GM23248 (cell line): ENCODE results near the gene CTNNA3.

Source experiments
- EZH2 ChIP-seq: fragments of 200-600 bp; sonication (generic); IDR thresholded peaks from 2 replicates; pipeline ENCODE4 v1.6.1; 2018; ENCODE audit warnings: antibody characterized with exemption, mild to moderate bottlenecking; ENCODE audit not compliant: insufficient read depth, poor library complexity, severe bottlenecking
- EZH2phosphoT487 ChIP-seq: fragments of 200-600 bp; sonication (generic); IDR thresholded peaks from 2 replicates; pipeline ENCODE4 v1.6.1; 2018; ENCODE audit warnings: antibody characterized with exemption, moderate library complexity, mild to moderate bottlenecking, low read depth; ENCODE audit not compliant: insufficient read depth

GRCh38 chr10:66336791-66337190 is 1359.2 kb downstream of the CTNNA3 start:
- TF ChIP-seq EZH2phosphoT487: no peak
- TF ChIP-seq EZH2: no peak
